Measurements from ENCODE around the gene BCL2L14. TPM values are rescaled to one million over a fixed set of nuclear protein-coding genes. Genes with fewer than 3 reads are reported as not detected.

BCL2L14 gene
- total and polyA plus RNA-seq, 10 donors, result 0.13 to 2.2 (median 0.91) TPM; not detected in 1

- DNase-seq, result no peak
- peak overlapping the region in 6 of 8 donors; percentile 3 to 59 (median 40) for H3K27ac ChIP-seq
- H3K9me3 ChIP-seq, result peaks cover 0 to 8% (median 6%) of the 10 kb centered on the region in 8 donors
- no peak overlapping the region for H3K4me3 ChIP-seq
- intact Hi-C loops (cut with DNase I; ENCODE audit: low total_unique reads), result no loop called here
- no peaks in the 10 kb centered on the region for H3K27me3 ChIP-seq (replicated peaks in 1 of 7)
- TF ChIP-seq CTCF (IDR thresholded peaks at IDR 0.05 in 8 of 11, conservative IDR thresholded peaks at IDR 0.05 in 3 of 11) (no peak), POLR2AphosphoS5 (IDR thresholded peaks at IDR 0.05) (peak in 1 of 3 donors; percentile 8), POLR2A (IDR thresholded peaks at IDR 0.05) (no peak)
- WGBS, 5 donors, result 39 to 64% (median 50%) methylated on average over 10 of the region's 10 CpGs
- H3K36me3 ChIP-seq, result no peaks in the 10 kb centered on the region
- peaks cover 0 to 41% (median 29%) of the 10 kb centered on the region in 6 donors for H3K4me1 ChIP-seq
Observed at GRCh38 chr12:12024911-12025682, 45.6 kb upstream of the BCL2L14 start.

GRCh38 chr12:12025799-12026386, 44.8 kb upstream of the BCL2L14 start:
- TF ChIP-seq POLR2A (IDR thresholded peaks at IDR 0.05), result no peak
- H3K4me1 ChIP-seq, result peaks cover 0 to 41% (median 29%) of the 10 kb centered on the region in 6 donors

GRCh38 chr12:12028668-12029402, 41.9 kb upstream of the BCL2L14 start:
- Histone ChIP-seq H3K36me3 (no peaks in the 10 kb centered on the region), H3K27me3 (replicated peaks in 1 of 7) (no peaks in the 10 kb centered on the region), H3K4me3 (no peak overlapping the region), H3K27ac (peak overlapping the region in 1 of 8 donors; percentile 6), H3K4me1 (peaks cover 10 to 41% (median 34%) of the 10 kb centered on the region in 6 donors), H3K9me3 (peaks cover 0 to 8% (median 6%) of the 10 kb centered on the region in 8 donors)
- no peak for DNase-seq
- WGBS, 5 donors, result 61 to 82% (median 69%) methylated on average over 11 of the region's 11 CpGs
- intact Hi-C loops (cut with DNase I; ENCODE audit: low total_unique reads), result no loop called here
- TF ChIP-seq CTCF (IDR thresholded peaks at IDR 0.05 in 8 of 11, conservative IDR thresholded peaks at IDR 0.05 in 3 of 11), result no peak
- no peak for TF ChIP-seq POLR2A (IDR thresholded peaks at IDR 0.05)
- no peak for TF ChIP-seq POLR2AphosphoS5 (IDR thresholded peaks at IDR 0.05)

More at GRCh38 chr12:12025799-12026386, 44.8 kb upstream of the BCL2L14 start:
- Histone ChIP-seq H3K27ac (peak overlapping the region in 3 of 8 donors; percentile 50 to 59 (median 58)), H3K9me3 (peaks cover 0 to 8% (median 6%) of the 10 kb centered on the region in 8 donors), H3K4me3 (no peak overlapping the region), H3K27me3 (replicated peaks in 1 of 7) (no peaks in the 10 kb centered on the region), H3K36me3 (no peaks in the 10 kb centered on the region)
- no peak for DNase-seq
- intact Hi-C loops (cut with DNase I; ENCODE audit: low total_unique reads), result no loop called here
- 87 to 95% (median 91%) methylated on average over 2 of the region's 2 CpGs for WGBS, 5 donors

- intact Hi-C loops (cut with DNase I; ENCODE audit: low total_unique reads), result no loop called here
- 85 to 95% (median 91%) methylated on average over 2 of the region's 2 CpGs for WGBS, 5 donors
- no peak overlapping the region for H3K4me3 ChIP-seq
- peaks cover 0 to 8% (median 6%) of the 10 kb centered on the region in 8 donors for H3K9me3 ChIP-seq
- no peak for DNase-seq
- no peak for TF ChIP-seq POLR2AphosphoS5 (IDR thresholded peaks at IDR 0.05)
- TF ChIP-seq CTCF (IDR thresholded peaks at IDR 0.05 in 8 of 11, conservative IDR thresholded peaks at IDR 0.05 in 3 of 11), result no peak
- TF ChIP-seq POLR2A (IDR thresholded peaks at IDR 0.05), result no peak
- H3K27ac ChIP-seq, result no peak overlapping the region
- no peaks in the 10 kb centered on the region for H3K27me3 ChIP-seq (replicated peaks in 1 of 7)
- H3K4me1 ChIP-seq, result peaks cover 10 to 32% (median 26%) of the 10 kb centered on the region in 6 donors
- no peaks in the 10 kb centered on the region for H3K36me3 ChIP-seq
Observed at GRCh38 chr12:12029653-12030052, 41.1 kb upstream of the BCL2L14 start.

Data from spleen (tissue), 11 donors.